K562 (cell line): ENCODE measurements around the gene MLKL. TPM values are rescaled to one million over a fixed set of nuclear protein-coding genes. Genes with fewer than 3 reads are reported as not detected.

Experiments used
- CEBPB ChIP-seq: fragments of 450-650 bp; IDR thresholded peaks from 2 replicates; pipeline ENCODE4 v1.6.1; 2016; ENCODE audit warnings: missing genetic modification characterization, missing compliant biosample characterization
- FOXP4 ChIP-seq: sonication (generic); formaldehyde crosslinking; IDR thresholded peaks from 2 replicates; pipeline ENCODE4 v1.8.0; 2022; ENCODE audit warnings: mild to moderate bottlenecking, missing genetic modification reagents, borderline replicate concordance
- HNRNPUL1 ChIP-seq: fragments of 200-400 bp; formaldehyde crosslinking; IDR thresholded peaks from 2 replicates; pipeline ENCODE4 v1.6.1; 2017; ENCODE audit warnings: low read length
- PBX2 ChIP-seq, 2 experiments: IDR thresholded peaks in 1 of 2; conservative IDR thresholded peaks in 1 of 2; 2 replicates each; pipeline ENCODE4 v1.6.1; 2016; ENCODE audit warnings: low read depth in 2 of 2, mild to moderate bottlenecking in 1 of 2, missing compliant biosample characterization in 1 of 2, missing genetic modification characterization in 1 of 2, moderate library complexity in 1 of 2
- SPI1 ChIP-seq: IDR thresholded peaks from 2 replicates; pipeline ENCODE4 v1.6.1; 2011; ENCODE audit warnings: low read depth, low read length, control low read depth, borderline replicate concordance
- WHSC1 ChIP-seq: IDR thresholded peaks from one replicate; pipeline ENCODE4 v1.6.1; 2012; ENCODE audit warnings: low read length, control low read depth, inconsistent platforms
- polyA plus RNA-seq, 8 experiments: library from polyadenylated mRNA; depleted of rRNA in 4 of 8; stranded (reverse) in 5 of 8; unstranded in 3 of 8; fragments of >200 nt; fragmentation: Nextera tagmentation in 2 of 8; fragmentation: Illumina TruSeq in 1 of 8; extraction: Ambion mirVana in 2 of 8; extraction: Trizol in 1 of 8; gene quantifications; 2 replicates each; pipeline versions ENCODE4 v1.2.1 to v1.2.3, GENCODE V29; 2011 to 2014; ENCODE audit warnings: inconsistent platforms in 1 of 8, missing spikeins in 1 of 8
- total RNA-seq, 7 experiments: library from RNA; depleted of rRNA in 6 of 7; stranded (reverse); fragments of >200 nt in 6 of 7; fragmentation: Illumina TruSeq in 2 of 7; extraction: Trizol in 2 of 7; gene quantifications; 2 replicates each; pipeline versions ENCODE4 v1.2.1 to v1.2.3, GENCODE V29; 2011 to 2021; ENCODE audit warnings: low replicate concordance in 1 of 7

Gene MLKL
- total and polyA plus RNA-seq, 9 of the 15 experiments (the other 6 are each of a cell fraction or from before 2014, with no cell fraction given), result 1.6 to 6.1 (median 4.8) TPM

- TF ChIP-seq FOXP4 (CRISPR knock-in tag) (no peak), WHSC1 (no peak), SPI1 (no peak), CEBPB (tag) (no peak), PBX2 (CRISPR knock-in tag; IDR thresholded peaks at IDR 0.05; ENCODE audit: low read depth) (no peak), PBX2 (tag; conservative IDR thresholded peaks at IDR 0.05; ENCODE audit: low read depth) (no peak), HNRNPUL1 (no peak)
Observed at GRCh38 chr16:74737521-74737920, 36.9 kb upstream of the MLKL start (continued).
